Stimulated activated CD4-positive, alpha-beta T cell treated with anti-CD3 and anti-CD28 coated beads, Interleukin-2, amount 100 ng/mL, for 24 hours (primary cell): ENCODE results near the gene PHF14.

Source experiments
- DNase-seq, 2 donors: peaks; one replicate each; pipeline ENCODE4 v3.0.0-alpha.2; 2020

PHF14 gene

DNA sequence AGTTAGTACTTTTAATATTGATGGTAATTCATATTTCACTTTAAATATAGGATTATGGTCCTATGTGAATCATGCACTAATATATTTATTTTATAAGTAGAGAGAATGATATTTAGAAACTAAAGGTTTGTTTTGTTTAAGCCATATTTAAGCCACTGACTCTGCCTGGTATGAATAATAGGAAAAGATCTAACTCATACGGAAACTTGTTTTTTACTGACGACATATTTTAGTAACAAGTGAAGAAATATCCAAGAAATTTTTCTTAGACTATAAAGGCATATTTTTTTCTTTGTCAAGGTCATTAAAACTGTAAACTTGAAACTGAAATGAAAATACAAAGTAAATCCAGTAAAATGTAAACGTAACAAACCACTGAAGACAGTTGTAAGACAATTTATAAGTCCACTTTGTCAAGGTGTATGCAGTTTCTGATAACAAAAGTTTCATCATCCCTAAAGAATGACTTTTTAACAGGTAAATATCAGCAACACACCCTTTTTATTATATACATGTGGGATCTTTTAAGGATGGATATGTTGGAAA is 147.1 kb downstream of the PHF14 start:
- DNase-seq = no peak

DNA sequence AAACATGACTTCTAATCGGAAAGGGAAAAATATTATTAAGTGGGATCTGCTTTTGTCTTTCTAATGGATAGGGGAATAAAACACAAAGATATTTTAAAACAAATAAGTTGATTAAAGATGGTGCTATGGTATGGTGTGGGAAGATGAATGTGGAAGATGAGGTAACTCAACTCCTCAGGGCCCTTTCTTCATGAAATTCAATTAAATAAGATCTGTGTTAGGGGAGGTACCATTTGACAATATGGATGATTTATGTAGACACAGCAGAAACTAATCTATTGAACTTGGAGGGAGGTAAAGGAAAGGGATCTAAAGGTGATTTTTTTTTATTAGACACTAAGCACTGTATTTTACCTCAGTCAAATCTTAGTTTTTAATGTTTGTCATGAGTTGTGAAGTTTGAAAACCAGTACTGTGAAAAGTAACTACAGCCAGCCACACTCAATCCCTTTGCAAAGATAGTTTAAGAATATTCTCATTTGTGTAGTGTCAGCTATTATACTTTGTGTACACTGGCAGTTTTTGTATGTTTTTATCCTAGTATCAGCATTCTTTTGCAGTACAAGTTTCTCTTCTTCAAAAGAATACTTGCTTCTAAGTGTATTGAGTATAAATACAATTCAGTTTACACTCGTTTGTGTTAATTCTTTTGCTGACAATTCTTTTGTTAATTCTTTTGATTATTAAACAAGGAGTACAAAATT is 151.3 kb downstream of the PHF14 start:
- no peak for DNase-seq

DNA sequence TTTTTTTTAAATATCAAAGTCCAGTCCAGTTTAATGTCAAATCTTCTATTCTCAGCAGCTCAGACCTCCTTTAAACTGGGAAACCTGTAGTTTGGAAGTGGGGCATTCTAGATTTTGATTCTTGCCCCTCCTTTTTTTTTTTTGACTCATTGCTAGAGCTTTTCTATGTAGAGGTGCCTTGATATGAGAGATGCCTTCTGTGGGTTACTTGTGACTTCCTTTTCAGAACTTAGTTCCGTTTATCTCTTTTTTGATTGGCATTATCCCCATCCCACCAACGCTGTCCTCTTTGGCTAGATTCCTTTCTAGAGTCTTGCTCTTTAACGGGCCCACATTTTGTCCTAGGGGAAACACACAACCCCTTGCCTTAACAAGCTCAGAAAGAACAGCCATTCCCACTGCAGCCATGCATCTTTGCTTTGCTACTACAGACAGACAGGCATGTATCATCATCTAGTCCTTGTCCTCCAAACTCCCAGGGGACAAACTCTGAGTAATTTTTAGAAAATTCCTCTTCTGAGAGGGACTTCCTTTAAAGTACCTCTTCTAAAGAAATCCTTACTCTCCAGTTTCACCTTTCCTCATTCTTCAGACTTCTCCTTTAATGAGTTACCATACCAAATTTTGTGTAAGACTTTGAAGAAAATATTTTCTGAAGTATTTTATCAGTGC is 153.6 kb downstream of the PHF14 start:
- no peak for DNase-seq

DNA sequence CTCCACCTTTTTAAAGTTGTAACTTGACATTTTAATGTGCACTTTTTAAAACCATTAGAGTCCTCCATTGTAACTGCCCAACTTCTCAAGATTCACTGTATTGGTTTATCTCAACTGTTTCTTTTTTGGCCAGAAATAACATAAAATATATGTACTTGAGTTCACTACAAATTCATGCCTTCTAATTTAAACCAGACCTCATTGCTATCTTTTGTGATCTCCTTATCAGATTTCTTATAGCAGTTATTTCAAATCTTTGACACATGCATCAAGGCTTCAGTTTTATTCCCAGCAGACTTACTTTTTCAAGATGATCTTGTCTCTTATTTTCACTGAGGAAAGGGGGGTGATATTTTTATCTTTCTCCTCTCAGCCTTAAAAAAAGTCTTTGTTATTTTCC is 154.3 kb downstream of the PHF14 start:
- DNase-seq = no peak

DNA sequence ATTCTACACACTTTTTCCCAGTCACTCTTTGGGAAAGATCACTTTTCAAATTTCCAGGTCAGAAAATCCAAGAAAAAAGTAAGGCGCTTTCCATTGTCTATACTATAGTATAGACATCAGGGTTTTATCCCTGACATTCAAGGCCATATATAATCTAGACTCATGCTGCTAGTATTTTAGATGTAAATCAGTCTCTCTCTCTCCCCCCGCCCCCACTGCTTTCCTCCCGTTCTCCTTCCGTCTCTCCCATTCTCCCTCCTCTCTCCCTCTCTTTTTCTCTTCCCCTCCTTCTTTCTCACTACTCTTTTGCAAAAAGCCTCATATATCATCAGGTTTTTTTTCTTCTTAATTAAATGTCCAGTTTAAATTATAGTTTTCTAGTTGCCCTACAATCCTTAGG is 154.8 kb downstream of the PHF14 start:
- DNase-seq = no peak

DNA sequence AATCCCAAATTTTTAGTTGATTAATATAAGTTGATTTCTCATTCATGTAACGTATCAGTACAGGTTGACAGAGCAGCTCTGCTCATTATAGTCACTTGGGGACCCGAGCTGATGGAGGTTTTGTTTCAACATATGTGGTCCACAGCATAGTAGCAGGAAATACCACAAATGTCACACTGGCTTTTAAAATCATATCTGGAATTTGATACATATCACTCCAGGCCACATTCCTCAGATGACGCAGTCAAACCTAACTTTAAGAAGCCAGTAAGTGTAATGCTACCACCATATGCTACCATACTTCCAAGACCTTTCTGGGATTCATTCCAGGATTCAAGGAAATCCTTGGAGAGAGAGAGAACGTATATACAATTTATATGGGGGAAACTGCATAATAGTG is 156.3 kb downstream of the PHF14 start:
- DNase-seq = no peak

DNA sequence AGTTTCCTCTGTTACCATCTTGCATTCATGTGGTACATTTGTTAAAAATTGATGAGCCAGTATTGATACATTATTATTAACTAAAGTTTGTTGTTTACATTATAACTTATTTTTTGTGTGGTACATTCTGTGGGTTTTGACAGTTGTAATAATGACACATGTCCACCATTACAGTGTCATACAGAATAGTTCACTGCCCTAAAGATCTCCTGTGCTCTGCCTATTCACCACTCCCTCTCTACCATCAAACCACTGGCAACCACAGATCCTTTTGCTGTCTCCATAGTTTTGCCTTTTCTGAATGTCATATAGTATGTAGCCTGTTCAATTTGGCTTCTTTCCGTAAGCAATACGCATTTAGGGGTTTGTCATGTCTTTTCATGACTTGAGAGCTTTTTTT is 156.9 kb downstream of the PHF14 start:
- DNase-seq = no peak

DNA sequence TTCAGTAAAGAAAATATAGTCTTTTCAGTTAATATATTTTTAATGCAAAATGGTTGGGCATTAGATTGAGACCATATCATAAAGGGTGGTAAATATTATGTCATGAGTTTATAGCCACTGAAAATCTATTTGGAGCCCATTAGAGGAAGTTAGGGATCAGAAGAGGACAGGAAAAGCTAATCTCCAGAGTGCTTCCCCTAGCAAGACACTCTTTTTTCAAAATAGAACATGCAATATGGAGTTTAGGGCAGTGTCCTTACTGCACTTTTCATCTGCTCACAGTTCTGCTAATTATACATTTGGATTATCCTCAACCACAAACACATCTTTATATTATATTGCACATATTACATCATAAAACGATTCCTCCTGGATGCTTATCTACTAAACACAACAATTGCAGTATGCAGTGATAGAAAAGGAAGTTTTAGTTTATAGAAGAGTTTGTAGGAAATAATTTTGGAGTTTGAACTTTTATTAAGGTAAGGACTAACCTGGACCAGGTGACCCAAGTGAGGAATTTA is 159.8 kb downstream of the PHF14 start:
- no peak for DNase-seq

DNA sequence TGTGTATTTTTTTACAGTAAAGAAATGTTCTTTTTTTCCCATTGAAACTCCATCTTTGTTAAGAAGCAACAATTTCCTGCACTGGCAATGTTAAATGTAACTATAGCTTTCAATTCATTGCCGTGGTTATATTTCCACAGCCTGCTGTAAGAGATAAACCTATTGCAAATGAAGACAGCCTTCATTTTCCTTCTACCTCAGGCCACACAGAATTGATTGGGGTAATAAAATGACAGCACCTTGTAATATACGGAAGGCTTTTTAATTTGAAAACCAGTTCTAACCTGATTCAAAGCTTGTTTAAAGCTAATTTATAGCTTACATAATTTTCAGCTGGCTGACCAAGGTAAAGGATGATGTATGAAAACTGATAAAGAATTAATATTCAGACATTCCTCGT is 161.9 kb downstream of the PHF14 start:
- no peak for DNase-seq

DNA sequence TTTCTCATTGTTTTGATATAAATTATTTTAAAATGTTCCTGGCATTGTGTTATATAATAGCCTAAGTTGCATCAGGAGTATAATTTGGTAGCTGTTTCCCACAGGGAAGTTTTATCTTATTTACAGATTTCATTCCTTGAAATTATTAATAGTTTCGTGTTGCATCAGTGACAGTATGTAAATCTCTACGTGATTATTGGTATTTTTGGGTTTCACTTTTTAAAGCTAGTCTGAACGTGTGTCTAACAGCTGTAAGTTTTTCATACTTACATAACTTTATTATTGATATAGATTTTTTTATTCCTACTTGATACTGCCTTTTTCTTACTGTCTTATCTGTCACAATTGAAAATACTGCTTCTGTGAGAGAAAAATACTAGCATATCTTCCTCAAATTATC is 167.9 kb downstream of the PHF14 start:
- no peak for DNase-seq

DNA sequence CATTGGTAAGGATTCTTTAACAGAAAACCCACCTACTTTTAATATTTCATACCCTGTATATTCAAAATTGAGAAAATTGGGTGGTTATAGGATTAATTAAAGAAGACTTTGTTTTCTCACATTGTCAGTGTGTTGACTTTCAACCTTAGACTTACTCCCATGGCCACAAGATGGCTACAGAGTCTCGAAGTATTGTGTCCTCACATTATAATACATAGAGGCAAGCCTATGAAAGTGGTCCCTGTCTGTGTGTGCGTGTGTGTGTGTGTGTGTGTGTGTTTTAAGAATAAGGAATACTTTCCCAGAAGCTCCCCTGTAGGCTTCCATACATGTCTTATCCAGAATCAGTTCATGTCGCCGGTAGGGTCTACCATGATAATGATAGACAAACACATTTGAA is 180.0 kb downstream of the PHF14 start:
- DNase-seq = no peak

DNA sequence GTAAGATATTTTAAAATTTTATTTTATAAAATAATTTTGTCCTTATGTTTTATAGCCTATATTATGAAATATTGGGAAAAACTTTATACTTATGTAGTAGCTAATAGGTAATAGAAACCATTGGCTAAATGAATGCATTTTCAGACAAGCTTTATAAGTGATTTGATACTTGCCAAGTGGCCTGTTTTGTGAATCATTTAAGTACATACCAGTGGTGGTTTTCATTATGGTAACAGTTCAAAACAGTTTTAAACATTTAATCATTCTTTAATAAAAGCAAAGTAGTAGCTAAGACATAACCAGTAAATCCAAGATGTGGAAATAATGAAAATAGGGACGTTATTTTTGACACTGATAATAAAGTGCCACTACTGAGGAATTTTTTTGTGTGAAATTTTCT is 182.2 kb downstream of the PHF14 start:
- DNase-seq = no peak

DNA sequence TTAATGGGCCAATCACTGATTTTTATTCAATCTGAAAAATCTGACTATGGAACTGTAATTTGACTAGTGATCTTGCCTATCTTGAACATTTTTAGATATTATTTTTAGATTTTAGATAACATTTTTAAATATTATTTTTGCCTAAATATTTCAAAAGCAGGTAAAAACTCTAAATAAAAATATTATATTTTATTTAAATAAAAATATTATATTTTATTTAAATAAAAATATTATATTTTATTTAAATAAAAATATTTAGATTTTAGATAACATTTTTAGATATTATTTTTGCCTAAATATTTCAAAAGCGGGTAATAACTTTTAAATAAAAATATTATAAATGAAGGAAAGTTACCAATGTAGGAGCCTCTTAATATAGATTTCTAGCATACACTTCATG is 187.8 kb downstream of the PHF14 start:
- no peak for DNase-seq

DNA sequence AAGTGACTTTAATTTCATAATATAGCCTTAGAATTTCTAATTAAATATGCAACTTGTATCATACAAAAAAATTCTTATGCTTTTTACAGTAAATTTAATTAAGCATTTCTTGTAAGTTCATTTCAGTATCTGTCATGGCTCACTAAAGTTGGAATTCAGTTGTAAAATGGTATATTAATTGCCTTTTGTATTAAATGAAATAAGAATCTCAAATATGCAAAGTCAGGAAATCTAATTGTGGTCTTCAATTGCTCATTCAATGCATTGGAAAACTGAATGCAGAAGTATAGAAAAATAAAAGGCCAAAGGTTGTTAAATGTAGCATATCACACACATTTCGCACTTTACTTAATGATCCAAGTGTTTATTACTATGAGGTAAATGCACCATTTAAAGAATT is 189.5 kb downstream of the PHF14 start:
- no peak for DNase-seq

DNA sequence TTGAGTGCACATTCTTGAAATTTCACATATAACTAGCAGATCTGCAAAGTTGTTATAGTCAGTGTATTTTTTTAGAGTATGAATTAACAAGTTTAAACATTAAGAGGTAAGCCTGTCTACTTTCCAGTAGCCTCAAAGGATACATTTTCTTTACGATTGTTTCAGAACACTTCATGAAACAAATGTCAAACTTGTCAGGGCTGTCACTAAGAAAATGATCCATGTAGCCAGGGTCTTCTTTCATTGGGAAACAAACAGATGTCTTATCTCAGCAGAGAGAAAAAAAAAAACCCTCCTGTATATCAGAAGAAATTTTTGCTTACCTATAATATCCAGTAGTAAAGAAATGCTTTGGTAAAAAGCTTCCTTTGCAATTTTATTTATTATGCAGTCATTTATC is 192.4 kb downstream of the PHF14 start:
- no peak for DNase-seq

DNA sequence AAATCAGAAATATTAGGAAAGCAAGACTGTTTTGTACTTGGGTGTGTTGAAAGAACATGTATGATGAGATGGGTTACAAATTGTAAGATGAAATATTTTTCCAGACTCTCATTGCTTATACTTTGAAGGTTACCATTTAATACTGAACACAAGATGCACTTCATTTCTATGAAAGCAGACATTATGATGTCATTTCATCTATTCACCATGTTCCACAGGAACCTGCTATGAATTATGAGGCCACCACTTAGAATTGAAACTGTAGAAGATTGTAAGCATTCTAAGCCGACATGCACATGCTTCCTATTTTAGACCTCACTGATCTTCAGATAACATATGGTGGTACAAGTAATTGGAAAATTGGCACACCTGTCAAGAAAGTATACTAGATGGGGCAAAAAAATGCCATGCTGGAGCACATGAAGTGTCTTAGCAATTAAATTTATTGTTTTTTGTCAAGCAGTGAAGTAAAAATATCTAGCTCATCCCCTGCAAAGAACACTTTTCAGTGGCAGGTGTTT is 195.0 kb downstream of the PHF14 start:
- no peak for DNase-seq

DNA sequence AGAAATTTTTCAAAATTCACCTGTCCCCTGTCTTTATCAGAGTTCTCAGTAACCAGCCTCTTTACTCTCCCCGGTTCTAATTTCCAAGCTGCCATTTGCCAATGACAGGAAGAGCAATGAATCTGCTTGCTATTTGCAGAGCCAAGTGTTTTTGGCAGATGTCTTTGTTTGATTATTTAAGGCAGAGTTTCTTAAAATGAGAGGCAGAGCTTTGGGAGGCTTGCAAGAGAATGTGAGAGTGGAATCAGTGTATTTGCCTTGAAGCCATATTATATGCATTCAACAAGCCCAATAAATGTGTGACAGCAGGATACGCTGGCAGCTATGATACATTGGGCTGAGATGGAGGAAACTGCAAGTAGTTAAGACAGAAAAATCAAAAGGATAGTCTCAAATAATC is 196.5 kb downstream of the PHF14 start:
- DNase-seq = no peak

DNA sequence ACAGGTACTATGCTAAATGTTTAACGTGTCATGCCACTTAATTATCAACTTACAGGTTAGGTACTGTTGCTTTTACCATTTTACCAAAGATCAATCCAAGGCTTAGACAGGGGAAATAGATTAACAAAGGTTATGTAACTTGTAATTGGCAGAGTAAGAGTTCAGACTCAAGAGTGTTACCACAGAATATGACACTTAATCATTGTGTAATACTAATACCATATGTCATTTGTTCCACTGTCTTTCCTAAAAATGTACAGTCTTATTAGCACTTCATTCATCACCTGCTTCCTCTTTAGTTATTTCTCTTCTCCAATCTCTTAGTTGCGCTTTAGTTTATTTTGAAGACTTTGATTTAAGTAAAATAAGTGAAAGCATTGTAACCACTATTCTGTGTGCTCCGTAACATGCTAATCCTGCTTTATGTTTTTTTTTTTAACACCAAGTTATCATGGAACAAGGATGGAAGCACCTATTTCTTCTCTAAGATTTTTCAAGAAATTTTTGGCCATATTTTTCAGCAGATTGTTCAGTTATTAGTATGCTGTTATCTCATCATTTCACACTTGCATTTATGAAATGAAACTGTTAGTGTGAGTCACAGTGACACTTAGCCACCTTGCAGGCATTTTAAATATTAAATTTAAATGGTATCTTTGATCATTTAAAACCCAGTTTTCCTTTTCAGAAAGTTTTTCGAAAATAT is 197.3 kb downstream of the PHF14 start:
- DNase-seq = no peak

DNA sequence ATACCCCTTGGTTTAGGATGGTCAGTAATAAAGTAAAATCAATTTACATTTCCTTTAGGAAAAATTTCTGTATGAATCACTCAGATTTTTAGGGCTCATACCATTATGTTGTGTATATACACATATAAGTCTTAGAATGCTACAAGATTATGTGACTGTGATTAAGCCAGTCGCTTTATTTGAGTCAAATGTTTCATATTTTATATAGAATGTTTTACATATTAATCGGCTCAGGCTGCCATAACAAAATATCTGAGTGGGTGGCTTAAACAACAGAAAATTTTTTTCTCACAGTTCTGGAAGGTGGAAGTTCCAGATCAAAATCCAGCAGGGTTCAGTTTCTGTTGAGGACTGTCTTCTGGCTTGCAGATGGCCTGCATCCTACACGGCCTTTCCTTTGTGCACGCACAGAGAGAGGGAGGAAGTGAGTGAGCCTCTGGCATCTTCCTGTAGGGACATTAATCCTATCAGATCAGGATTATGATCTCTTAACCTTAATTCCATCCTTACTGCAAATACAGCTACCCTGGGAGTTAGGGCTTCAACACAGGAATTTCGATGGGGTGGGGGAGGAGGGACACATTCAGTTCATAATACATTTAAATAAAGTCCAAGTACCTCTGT is 198.0 kb downstream of the PHF14 start:
- DNase-seq = no peak

DNA sequence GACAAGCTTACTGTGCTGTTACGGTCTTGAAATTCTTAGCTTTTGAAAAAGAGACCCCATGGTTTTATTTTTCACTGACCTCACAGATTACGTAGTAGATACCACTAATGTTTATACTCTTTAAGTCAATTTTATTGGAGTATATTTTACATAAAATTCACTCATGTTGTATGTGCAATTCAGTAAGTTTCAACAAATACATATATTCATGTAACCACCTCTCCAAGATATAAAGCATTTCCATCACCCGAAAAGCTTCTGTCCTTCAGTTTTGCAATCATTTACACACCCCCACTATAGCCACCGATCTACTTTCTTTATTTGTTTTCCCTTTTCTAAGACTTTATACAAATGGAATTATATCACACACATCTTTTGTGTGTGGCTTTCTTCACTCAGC is 199.2 kb downstream of the PHF14 start:
- no peak for DNase-seq

DNA sequence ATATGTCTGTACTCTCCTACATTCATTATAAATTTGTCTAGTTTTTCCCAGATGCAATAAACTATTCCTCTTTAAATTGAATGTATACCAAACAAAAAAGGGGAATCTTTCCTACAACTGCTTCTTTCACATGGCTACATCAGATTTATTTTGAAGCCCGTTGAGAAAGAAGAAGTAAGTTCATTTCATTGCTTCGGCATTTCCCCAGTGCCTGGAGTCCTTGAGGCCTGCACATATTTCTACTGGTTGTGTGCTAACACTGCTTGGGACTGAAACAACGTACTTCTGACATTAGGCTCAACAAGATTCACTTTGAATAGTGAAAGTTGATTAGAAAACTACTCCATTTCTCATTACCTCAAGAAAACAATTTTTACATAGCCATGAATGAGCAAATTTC is 201.7 kb downstream of the PHF14 start:
- DNase-seq = no peak

DNA sequence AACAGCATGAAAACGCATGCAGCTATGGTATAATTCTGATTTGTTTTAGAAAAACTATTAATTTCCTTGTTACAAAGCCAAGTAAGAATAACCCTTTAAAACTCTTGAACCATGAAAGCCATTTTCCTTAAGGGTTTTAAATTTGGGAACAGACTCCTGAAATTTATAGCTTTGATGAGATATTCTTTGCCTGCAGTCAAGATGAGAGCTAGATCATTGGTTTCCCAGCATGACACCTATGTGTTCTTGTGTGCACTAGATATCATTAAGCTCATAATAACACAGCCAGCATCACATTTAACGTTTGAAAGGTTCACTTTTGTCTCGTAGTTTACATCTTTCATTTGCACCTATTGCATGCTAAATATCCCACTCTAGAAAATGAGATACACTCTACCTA is 202.2 kb downstream of the PHF14 start:
- no peak for DNase-seq

DNA sequence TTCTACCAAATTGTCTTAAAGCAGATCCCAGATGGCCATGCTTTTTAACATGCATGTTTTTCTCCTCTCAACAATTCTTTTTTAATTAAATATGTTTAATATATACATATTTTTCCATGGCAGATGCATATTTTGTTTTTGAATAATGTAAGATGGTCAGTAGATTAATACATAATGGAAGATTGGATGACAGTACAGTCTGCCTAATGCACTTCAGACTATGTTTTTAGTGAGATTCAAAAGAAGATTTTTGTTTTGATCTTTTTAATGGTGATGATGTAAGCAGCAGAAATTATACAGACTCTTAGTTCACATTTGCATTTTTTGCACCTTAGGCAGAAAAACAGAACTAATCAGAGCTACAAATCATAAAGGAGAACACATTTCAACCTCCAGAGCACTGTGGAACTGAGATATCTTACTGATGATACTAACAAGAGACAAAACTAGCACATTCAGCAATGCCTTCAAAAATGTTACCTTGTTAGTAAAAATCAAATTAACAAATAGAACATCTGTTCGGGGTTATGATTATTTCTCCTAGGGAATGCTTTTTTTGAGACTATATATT is 203.4 kb downstream of the PHF14 start:
- no peak for DNase-seq
